ENCODE measurements around the gene TPRN.

GRCh38 chr9:137193771-137194170 lies 6.8 kb downstream of the TPRN start:
- no peak for TF ChIP-seq CTCF (IDR thresholded peaks at IDR 0.05; ENCODE audit: poor library complexity, severe bottlenecking)
- no peak for TF ChIP-seq MXI1 (conservative IDR thresholded peaks at IDR 0.05; ENCODE audit: poor library complexity, severe bottlenecking)
- TF ChIP-seq EP300 (conservative IDR thresholded peaks at IDR 0.05; ENCODE audit: poor library complexity, severe bottlenecking), result no peak
- no peak for TF ChIP-seq EZH2 (IDR thresholded peaks at IDR 0.05; ENCODE audit: borderline replicate concordance, insufficient read depth, low read length, poor library complexity, severe bottlenecking)
- no peak for TF ChIP-seq RAD21 (conservative IDR thresholded peaks at IDR 0.05)
- TF ChIP-seq TAF1 (IDR thresholded peaks at IDR 0.05; ENCODE audit: low read depth), result no peak
- no peak for TF ChIP-seq POLR2AphosphoS5 (IDR thresholded peaks at IDR 0.05)
- TF ChIP-seq, protein P1, sequence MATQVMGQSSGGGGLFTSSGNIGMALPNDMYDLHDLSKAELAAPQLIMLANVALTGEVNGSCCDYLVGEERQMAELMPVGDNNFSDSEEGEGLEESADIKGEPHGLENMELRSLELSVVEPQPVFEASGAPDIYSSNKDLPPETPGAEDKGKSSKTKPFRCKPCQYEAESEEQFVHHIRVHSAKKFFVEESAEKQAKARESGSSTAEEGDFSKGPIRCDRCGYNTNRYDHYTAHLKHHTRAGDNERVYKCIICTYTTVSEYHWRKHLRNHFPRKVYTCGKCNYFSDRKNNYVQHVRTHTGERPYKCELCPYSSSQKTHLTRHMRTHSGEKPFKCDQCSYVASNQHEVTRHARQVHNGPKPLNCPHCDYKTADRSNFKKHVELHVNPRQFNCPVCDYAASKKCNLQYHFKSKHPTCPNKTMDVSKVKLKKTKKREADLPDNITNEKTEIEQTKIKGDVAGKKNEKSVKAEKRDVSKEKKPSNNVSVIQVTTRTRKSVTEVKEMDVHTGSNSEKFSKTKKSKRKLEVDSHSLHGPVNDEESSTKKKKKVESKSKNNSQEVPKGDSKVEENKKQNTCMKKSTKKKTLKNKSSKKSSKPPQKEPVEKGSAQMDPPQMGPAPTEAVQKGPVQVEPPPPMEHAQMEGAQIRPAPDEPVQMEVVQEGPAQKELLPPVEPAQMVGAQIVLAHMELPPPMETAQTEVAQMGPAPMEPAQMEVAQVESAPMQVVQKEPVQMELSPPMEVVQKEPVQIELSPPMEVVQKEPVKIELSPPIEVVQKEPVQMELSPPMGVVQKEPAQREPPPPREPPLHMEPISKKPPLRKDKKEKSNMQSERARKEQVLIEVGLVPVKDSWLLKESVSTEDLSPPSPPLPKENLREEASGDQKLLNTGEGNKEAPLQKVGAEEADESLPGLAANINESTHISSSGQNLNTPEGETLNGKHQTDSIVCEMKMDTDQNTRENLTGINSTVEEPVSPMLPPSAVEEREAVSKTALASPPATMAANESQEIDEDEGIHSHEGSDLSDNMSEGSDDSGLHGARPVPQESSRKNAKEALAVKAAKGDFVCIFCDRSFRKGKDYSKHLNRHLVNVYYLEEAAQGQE (IDR thresholded peaks at IDR 0.05; ENCODE audit: borderline replicate concordance), result no peak
- no peak for TF ChIP-seq SMC3 (conservative IDR thresholded peaks at IDR 0.05; ENCODE audit: poor library complexity)
